HG02763 (cell line): ENCODE measurements around the gene BABAM2.
"Not testable (repeated sequence)": the region's sequence is repeated elsewhere in the genome, so short reads cannot be mapped to it uniquely, and the experiment has no call there.

Experiments used
- ATAC-seq: cut with Tn5 transposase; IDR thresholded peaks from one replicate; pipeline ENCODE4 v1.9.1; 2021; ENCODE audit warnings: mild to moderate bottlenecking, moderate library complexity; ENCODE audit not compliant: unreplicated experiment

BABAM2 gene

GRCh38 chr2:27940982-27941381 is 50.5 kb downstream of the BABAM2 start:
- ATAC-seq = no peak

- ATAC-seq = no peak
Observed at GRCh38 chr2:27942612-27943547, 52.4 kb downstream of the BABAM2 start.

- ATAC-seq = no peak
Observed at GRCh38 chr2:27946530-27947060, 56.1 kb downstream of the BABAM2 start.

- ATAC-seq = no peak
Observed at GRCh38 chr2:27952070-27952469, 61.5 kb downstream of the BABAM2 start.

GRCh38 chr2:27953077-27953476 is 62.5 kb downstream of the BABAM2 start:
- ATAC-seq = no peak

- ATAC-seq = no peak
Observed at GRCh38 chr2:27954221-27954673, 63.7 kb downstream of the BABAM2 start.

GRCh38 chr2:27954771-27955383 is 64.3 kb downstream of the BABAM2 start:
- ATAC-seq = no peak

- no peak for ATAC-seq
Observed at GRCh38 chr2:27955384-27956161, 65.0 kb downstream of the BABAM2 start.

- ATAC-seq = no peak
Observed at GRCh38 chr2:27956888-27957287, 66.4 kb downstream of the BABAM2 start.

- ATAC-seq = no peak
Observed at GRCh38 chr2:27958711-27959378, 68.3 kb downstream of the BABAM2 start.

GRCh38 chr2:27959496-27959895 is 69.0 kb downstream of the BABAM2 start:
- no peak for ATAC-seq

GRCh38 chr2:27960237-27960912 is 69.8 kb downstream of the BABAM2 start:
- ATAC-seq = no peak

- no peak for ATAC-seq
Observed at GRCh38 chr2:27962006-27962405, 71.5 kb downstream of the BABAM2 start.

- no peak for ATAC-seq
Observed at GRCh38 chr2:27963472-27963871, 72.9 kb downstream of the BABAM2 start.

- no peak for ATAC-seq
Observed at GRCh38 chr2:27964067-27964466, 73.5 kb downstream of the BABAM2 start.

- no peak for ATAC-seq
Observed at GRCh38 chr2:27965841-27966240, 75.3 kb downstream of the BABAM2 start.

- no peak for ATAC-seq
Observed at GRCh38 chr2:27966466-27966865, 75.9 kb downstream of the BABAM2 start.

GRCh38 chr2:27967076-27967475 is 76.5 kb downstream of the BABAM2 start:
- ATAC-seq = no peak

GRCh38 chr2:27968045-27968444 is 77.5 kb downstream of the BABAM2 start:
- not testable (repeated sequence) for ATAC-seq

- not testable (repeated sequence) for ATAC-seq
Observed at GRCh38 chr2:27968957-27969356, 78.4 kb downstream of the BABAM2 start.
